CD14-positive monocyte (primary cell): ENCODE results near the gene NPAS3. TPM values are rescaled to one million over a fixed set of nuclear protein-coding genes. Genes with fewer than 3 reads are reported as not detected.

ENCODE experiments used
- DNase-seq, 3 donors: peaks; one replicate each; pipeline ENCODE4 v3.0.0-alpha.2; 2011 to 2022
- H2AFZ ChIP-seq: 2 replicates; pipeline ENCODE4 v1.6.0; 2012; ENCODE audit warnings: mild to moderate bottlenecking, low read depth, low read length, inconsistent platforms; ENCODE audit not compliant: insufficient read depth, poor library complexity, severe bottlenecking
- H3K27ac ChIP-seq, 2 donors: 1 replicate in 1 of 2; 2 replicates in 1 of 2; pipeline ENCODE4 v1.5.1; 2012 to 2013; ENCODE audit warnings: low read length in 2 of 2, control low read depth in 1 of 2, inconsistent platforms in 1 of 2, low read depth in 1 of 2, mild to moderate bottlenecking in 1 of 2
- H3K27me3 ChIP-seq, 2 donors: one replicate each; pipeline versions ENCODE4 v1.6.0 to v1.6.1; 2011 to 2013; ENCODE audit warnings: low read length in 2 of 2; ENCODE audit not compliant: control insufficient read depth in 2 of 2, insufficient read depth in 2 of 2
- H3K36me3 ChIP-seq, 2 donors: replicated peaks in 1 of 2; 1 replicate in 1 of 2; 2 replicates in 1 of 2; pipeline versions ENCODE4 v1.5.1 to v1.6.1; 2012 to 2013; ENCODE audit warnings: low read length in 2 of 2, control low read depth in 1 of 2, inconsistent platforms in 1 of 2, mild to moderate bottlenecking in 1 of 2; ENCODE audit not compliant: insufficient read depth in 2 of 2, control insufficient read depth in 1 of 2
- H3K4me1 ChIP-seq, 2 donors: 1 replicate in 1 of 2; 2 replicates in 1 of 2; pipeline versions ENCODE4 v1.5.1 to v1.6.1; 2012 to 2013; ENCODE audit warnings: low read length in 2 of 2, control low read depth in 1 of 2, inconsistent platforms in 1 of 2, mild to moderate bottlenecking in 1 of 2, moderate library complexity in 1 of 2; ENCODE audit not compliant: insufficient read depth in 2 of 2, control insufficient read depth in 1 of 2
- H3K4me2 ChIP-seq: replicated peaks from 2 replicates; pipeline ENCODE3; 2012; ENCODE audit warnings: low read length, moderate library complexity, mild to moderate bottlenecking; ENCODE audit not compliant: poor library complexity, severe bottlenecking; ENCODE audit errors: extremely low read depth
- H3K4me3 ChIP-seq, 3 experiments: fragments of 200-600 bp in 1 of 3; sonication (generic) in 1 of 3; replicated peaks in 1 of 3; 1 replicate in 2 of 3; 2 replicates in 1 of 3; pipeline ENCODE4 v1.5.1; 2011 to 2013; ENCODE audit warnings: low read length in 3 of 3, mild to moderate bottlenecking in 3 of 3, control low read depth in 2 of 3, low read depth in 2 of 3, inconsistent platforms in 1 of 3, moderate library complexity in 1 of 3
- H3K79me2 ChIP-seq: 2 replicates; pipeline ENCODE4 v1.6.0; 2012; ENCODE audit warnings: mild to moderate bottlenecking, control low read depth, inconsistent platforms, low read length, moderate library complexity; ENCODE audit not compliant: insufficient read depth
- H3K9ac ChIP-seq: 2 replicates; pipeline ENCODE4 v1.6.0; 2017; ENCODE audit warnings: low read length, mild to moderate bottlenecking; ENCODE audit not compliant: insufficient read depth, poor library complexity, severe bottlenecking
- H3K9me3 ChIP-seq, 2 donors: replicated peaks in 1 of 2; 1 replicate in 1 of 2; 2 replicates in 1 of 2; pipeline versions ENCODE4 v1.5.1 to v1.6.1; 2012 to 2013; ENCODE audit warnings: low read length in 2 of 2, control low read depth in 1 of 2; ENCODE audit not compliant: control insufficient read depth in 1 of 2, insufficient read depth in 1 of 2
- H4K20me1 ChIP-seq: 2 replicates; pipeline ENCODE4 v1.6.0; 2012; ENCODE audit warnings: mild to moderate bottlenecking, low read length, control low read depth, moderate library complexity; ENCODE audit not compliant: insufficient read depth
- H3K27ac Mint-ChIP-seq, 7 donors: one replicate each; pipeline ENCODE4 v1.8.0; 2020; ENCODE audit warnings: mild to moderate bottlenecking in 7 of 7, mixed read lengths in 7 of 7, moderate library complexity in 6 of 7, inconsistent platforms in 2 of 7
- H3K27me3 Mint-ChIP-seq, 3 donors: one replicate each; pipeline ENCODE4 v1.8.0; 2021 to 2022; ENCODE audit warnings: low read depth in 3 of 3, mild to moderate bottlenecking in 3 of 3, mixed read lengths in 3 of 3, moderate library complexity in 3 of 3, inconsistent platforms in 1 of 3
- H3K36me3 Mint-ChIP-seq, 2 donors: one replicate each; pipeline ENCODE4 v1.8.0; 2020; ENCODE audit warnings: mixed read lengths in 2 of 2, inconsistent platforms in 1 of 2, mild to moderate bottlenecking in 1 of 2
- H3K4me1 Mint-ChIP-seq: one replicate; pipeline ENCODE4 v1.8.0; 2020; ENCODE audit warnings: mild to moderate bottlenecking, mixed read lengths
- H3K4me3 Mint-ChIP-seq, 2 donors: one replicate each; pipeline ENCODE4 v1.8.0; 2020; ENCODE audit warnings: mild to moderate bottlenecking in 2 of 2, mixed read lengths in 2 of 2, moderate library complexity in 1 of 2
- H3K9me3 Mint-ChIP-seq, 7 donors: one replicate each; pipeline ENCODE4 v1.8.0; 2020 to 2022; ENCODE audit warnings: mixed read lengths in 7 of 7, mild to moderate bottlenecking in 6 of 7, moderate library complexity in 6 of 7, inconsistent platforms in 2 of 7
- CTCF ChIP-seq: fragments of 200-600 bp; IDR thresholded peaks from one replicate; pipeline ENCODE4 v1.8.0; 2022; ENCODE audit warnings: antibody characterized with exemption, mild to moderate bottlenecking
- WGBS: methylation state at CpG from one replicate; pipeline ENCODE4 v1.1.5; 2013; ENCODE audit warnings: missing lambda C conversion rate; ENCODE audit not compliant: insufficient coverage; 5-methylcytosine and 5-hydroxymethylcytosine counted together
- intact Hi-C, 2 donors: fragments of 100-400 bp; cut with micrococcal nuclease; formaldehyde crosslinking; loops; one replicate each; pipeline versions ENCODE4 v1.15.0 to v1.15.1; 2023
- polyA plus RNA-seq, 3 donors: library from polyadenylated mRNA; depleted of rRNA in 1 of 3; unstranded in 2 of 3; stranded (reverse) in 1 of 3; fragments of 300-500 nt in 2 of 3; fragments of >200 nt in 1 of 3; fragmentation: Illumina TruSeq in 2 of 3; gene quantifications; 1 replicate in 2 of 3; 2 replicates in 1 of 3; pipeline ENCODE4 v1.2.3, GENCODE V29; 2012 to 2021

NPAS3 gene
- polyA plus RNA-seq, 3 donors = not detected

GRCh38 chr14:33790996-33791395 lies 852.3 kb downstream of the NPAS3 start:
- TF ChIP-seq CTCF = no peak
- H3K4me1 ChIP-seq = no peaks in the 10 kb centered on the region
- Mint-ChIP-seq H3K36me3 (no peaks in the 10 kb centered on the region), H3K27ac (peak overlapping the region in 1 of 7 donors; percentile 64), H3K4me1 (peaks cover 4% of the 10 kb centered on the region), H3K27me3 (peaks cover 20 to 35% (median 21%) of the 10 kb centered on the region in 3 donors), H3K9me3 (peaks cover 0 to 2% (median 0%) of the 10 kb centered on the region in 7 donors), H3K4me3 (no peak overlapping the region)
- no peak overlapping the region for H3K27ac ChIP-seq
- H3K36me3 ChIP-seq = no peaks in the 10 kb centered on the region
- intact Hi-C loops = loop anchor here in 1 of 2 donors (5.0 kb wide), 1 partner anchor 1214 kb away; no protein-coding TSS in a partner anchor
- H3K79me2 ChIP-seq = no peaks in the 10 kb centered on the region
- no peak overlapping the region for H2AFZ ChIP-seq
- peaks cover 4 to 13% of the 10 kb centered on the region in 2 donors for H3K27me3 ChIP-seq
- H3K4me3 ChIP-seq = no peak overlapping the region
- H3K9ac ChIP-seq = no peak overlapping the region
- WGBS = 11% methylated on average over 9 of the region's 9 CpGs
- no peaks in the 10 kb centered on the region for H4K20me1 ChIP-seq
- no peaks in the 10 kb centered on the region for H3K9me3 ChIP-seq
- DNase-seq = no peak
- no peak overlapping the region for H3K4me2 ChIP-seq

- peaks cover 4 to 13% of the 10 kb centered on the region in 2 donors for H3K27me3 ChIP-seq
- Mint-ChIP-seq H3K36me3 (no peaks in the 10 kb centered on the region), H3K27me3 (peaks cover 21 to 35% (median 22%) of the 10 kb centered on the region in 3 donors), H3K27ac (no peak overlapping the region), H3K4me1 (peaks cover 4% of the 10 kb centered on the region), H3K4me3 (no peak overlapping the region), H3K9me3 (peaks cover 0 to 2% (median 0%) of the 10 kb centered on the region in 7 donors)
- H3K4me1 ChIP-seq = no peaks in the 10 kb centered on the region
- no peaks in the 10 kb centered on the region for H3K79me2 ChIP-seq
- H4K20me1 ChIP-seq = no peaks in the 10 kb centered on the region
- H3K9ac ChIP-seq = no peak overlapping the region
- peak overlapping the region; percentile 19 for H2AFZ ChIP-seq
- no peak overlapping the region for H3K4me3 ChIP-seq
- H3K36me3 ChIP-seq = no peaks in the 10 kb centered on the region
- H3K27ac ChIP-seq = no peak overlapping the region
- no peak overlapping the region for H3K4me2 ChIP-seq
- WGBS = 80% methylated on average over 1 of the region's 8 CpGs
- no peaks in the 10 kb centered on the region for H3K9me3 ChIP-seq
- intact Hi-C loops = loop anchor here (2.0 to 5.0 kb wide), 2 partner anchors 1213 to 1215 kb away; no protein-coding TSS in a partner anchor
- no peak for TF ChIP-seq CTCF
- no peak for DNase-seq
Observed at GRCh38 chr14:33792009-33792719, 853.5 kb downstream of the NPAS3 start.
